ENCODE results near the gene PATJ.
A peak's percentile ranks its signal among the peaks of the same experiment; 100 is the strongest.

The PATJ gene

DNA sequence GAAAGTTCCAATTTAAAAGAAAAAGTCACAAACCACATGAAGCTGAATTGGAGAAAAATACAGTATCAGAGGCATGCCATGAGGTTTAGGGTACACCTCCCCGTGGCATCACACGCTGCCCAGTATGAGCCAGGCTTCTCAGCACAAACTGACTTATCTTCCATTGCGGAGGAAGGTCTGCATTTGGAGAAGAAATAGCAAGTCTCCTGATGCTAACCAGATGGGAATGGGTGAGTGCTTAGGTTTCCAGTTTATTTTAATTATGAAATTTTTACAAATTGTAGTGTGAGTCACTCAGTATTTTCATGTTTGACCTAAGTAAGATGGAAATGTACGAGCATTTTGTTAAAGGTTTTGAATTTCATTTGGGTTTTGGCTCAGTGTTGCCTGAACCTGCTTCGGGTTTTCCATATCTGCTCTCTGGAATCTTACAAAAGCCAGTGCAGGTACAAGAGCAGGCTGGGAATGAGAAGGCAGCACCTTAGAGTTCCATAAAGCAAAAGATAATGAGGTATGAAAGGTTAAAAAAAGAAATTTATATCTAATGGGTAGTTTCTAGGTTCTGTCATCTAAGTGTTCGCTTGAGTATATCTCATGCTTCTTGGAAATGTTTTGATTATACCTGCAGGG is 213.9 kb downstream of the PATJ start:
- no peak for TF ChIP-seq ARNTL (CRISPR knock-in tag; IDR thresholded peaks at IDR 0.05; ENCODE audit: borderline replicate concordance, low read depth)
- TF ChIP-seq ISL1 (CRISPR knock-in tag; IDR thresholded peaks at IDR 0.05) = peak; percentile 39
- ATAC-seq = no peak

DNA sequence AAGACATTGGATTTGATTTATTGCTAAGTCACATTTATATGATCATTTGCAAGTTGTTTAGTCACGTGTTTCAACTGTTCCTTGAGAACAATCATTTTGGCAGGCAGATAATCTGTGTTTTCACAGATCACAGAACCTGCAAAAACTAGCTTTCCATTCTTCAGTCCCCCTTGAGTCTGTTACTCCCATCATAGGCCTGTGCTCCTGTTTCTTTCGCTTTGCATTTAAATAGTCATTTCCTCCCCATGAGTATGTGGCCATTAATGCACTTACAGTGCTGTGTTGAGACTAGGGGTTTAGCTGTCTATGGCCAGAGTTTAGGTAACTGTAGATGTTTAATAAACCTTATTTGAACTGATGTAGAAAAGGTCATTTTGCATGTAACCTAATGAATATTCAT is 214.5 kb downstream of the PATJ start:
- no peak for ATAC-seq
- TF ChIP-seq GLIS3 (CRISPR knock-in tag; IDR thresholded peaks at IDR 0.05) (no peak), TOX (CRISPR knock-in tag; IDR thresholded peaks at IDR 0.05; ENCODE audit: borderline replicate concordance) (no peak), ZFP30 (CRISPR knock-in tag; IDR thresholded peaks at IDR 0.05) (no peak), CSDC2 (CRISPR knock-in tag; IDR thresholded peaks at IDR 0.05) (no peak), ESRRG (CRISPR knock-in tag; IDR thresholded peaks at IDR 0.05) (no peak), TCF4 (CRISPR knock-in tag; IDR thresholded peaks at IDR 0.05; ENCODE audit: borderline replicate concordance) (no peak), ZNF8 (CRISPR knock-in tag; IDR thresholded peaks at IDR 0.05) (no peak), ZFP3 (CRISPR knock-in tag; IDR thresholded peaks at IDR 0.05) (no peak), ARNTL (CRISPR knock-in tag; IDR thresholded peaks at IDR 0.05; ENCODE audit: borderline replicate concordance, low read depth) (no peak), ZNF565 (CRISPR knock-in tag; conservative IDR thresholded peaks at IDR 0.05; ENCODE audit: low read depth) (no peak), ISL1 (CRISPR knock-in tag; IDR thresholded peaks at IDR 0.05) (no peak), RARB (CRISPR knock-in tag; IDR thresholded peaks at IDR 0.05) (no peak), ZNF70 (CRISPR knock-in tag; IDR thresholded peaks at IDR 0.05) (no peak), SNAI2 (CRISPR knock-in tag; IDR thresholded peaks at IDR 0.05) (no peak), ZC3H10 (CRISPR knock-in tag; IDR thresholded peaks at IDR 0.05) (no peak)
- TF ChIP-seq, protein P1, sequence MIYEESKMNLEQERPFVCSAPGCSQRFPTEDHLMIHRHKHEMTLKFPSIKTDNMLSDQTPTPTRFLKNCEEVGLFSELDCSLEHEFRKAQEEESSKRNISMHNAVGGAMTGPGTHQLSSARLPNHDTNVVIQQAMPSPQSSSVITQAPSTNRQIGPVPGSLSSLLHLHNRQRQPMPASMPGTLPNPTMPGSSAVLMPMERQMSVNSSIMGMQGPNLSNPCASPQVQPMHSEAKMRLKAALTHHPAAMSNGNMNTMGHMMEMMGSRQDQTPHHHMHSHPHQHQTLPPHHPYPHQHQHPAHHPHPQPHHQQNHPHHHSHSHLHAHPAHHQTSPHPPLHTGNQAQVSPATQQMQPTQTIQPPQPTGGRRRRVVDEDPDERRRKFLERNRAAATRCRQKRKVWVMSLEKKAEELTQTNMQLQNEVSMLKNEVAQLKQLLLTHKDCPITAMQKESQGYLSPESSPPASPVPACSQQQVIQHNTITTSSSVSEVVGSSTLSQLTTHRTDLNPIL (CRISPR knock-in tag; IDR thresholded peaks at IDR 0.05; ENCODE audit: low read depth) = no peak
- TF ChIP-seq, protein P2, sequence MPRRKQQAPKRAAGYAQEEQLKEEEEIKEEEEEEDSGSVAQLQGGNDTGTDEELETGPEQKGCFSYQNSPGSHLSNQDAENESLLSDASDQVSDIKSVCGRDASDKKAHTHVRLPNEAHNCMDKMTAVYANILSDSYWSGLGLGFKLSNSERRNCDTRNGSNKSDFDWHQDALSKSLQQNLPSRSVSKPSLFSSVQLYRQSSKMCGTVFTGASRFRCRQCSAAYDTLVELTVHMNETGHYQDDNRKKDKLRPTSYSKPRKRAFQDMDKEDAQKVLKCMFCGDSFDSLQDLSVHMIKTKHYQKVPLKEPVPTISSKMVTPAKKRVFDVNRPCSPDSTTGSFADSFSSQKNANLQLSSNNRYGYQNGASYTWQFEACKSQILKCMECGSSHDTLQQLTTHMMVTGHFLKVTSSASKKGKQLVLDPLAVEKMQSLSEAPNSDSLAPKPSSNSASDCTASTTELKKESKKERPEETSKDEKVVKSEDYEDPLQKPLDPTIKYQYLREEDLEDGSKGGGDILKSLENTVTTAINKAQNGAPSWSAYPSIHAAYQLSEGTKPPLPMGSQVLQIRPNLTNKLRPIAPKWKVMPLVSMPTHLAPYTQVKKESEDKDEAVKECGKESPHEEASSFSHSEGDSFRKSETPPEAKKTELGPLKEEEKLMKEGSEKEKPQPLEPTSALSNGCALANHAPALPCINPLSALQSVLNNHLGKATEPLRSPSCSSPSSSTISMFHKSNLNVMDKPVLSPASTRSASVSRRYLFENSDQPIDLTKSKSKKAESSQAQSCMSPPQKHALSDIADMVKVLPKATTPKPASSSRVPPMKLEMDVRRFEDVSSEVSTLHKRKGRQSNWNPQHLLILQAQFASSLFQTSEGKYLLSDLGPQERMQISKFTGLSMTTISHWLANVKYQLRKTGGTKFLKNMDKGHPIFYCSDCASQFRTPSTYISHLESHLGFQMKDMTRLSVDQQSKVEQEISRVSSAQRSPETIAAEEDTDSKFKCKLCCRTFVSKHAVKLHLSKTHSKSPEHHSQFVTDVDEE (CRISPR knock-in tag; IDR thresholded peaks at IDR 0.05) = no peak
- TF ChIP-seq, protein P3, sequence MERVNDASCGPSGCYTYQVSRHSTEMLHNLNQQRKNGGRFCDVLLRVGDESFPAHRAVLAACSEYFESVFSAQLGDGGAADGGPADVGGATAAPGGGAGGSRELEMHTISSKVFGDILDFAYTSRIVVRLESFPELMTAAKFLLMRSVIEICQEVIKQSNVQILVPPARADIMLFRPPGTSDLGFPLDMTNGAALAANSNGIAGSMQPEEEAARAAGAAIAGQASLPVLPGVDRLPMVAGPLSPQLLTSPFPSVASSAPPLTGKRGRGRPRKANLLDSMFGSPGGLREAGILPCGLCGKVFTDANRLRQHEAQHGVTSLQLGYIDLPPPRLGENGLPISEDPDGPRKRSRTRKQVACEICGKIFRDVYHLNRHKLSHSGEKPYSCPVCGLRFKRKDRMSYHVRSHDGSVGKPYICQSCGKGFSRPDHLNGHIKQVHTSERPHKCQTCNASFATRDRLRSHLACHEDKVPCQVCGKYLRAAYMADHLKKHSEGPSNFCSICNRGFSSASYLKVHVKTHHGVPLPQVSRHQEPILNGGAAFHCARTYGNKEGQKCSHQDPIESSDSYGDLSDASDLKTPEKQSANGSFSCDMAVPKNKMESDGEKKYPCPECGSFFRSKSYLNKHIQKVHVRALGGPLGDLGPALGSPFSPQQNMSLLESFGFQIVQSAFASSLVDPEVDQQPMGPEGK (CRISPR knock-in tag; IDR thresholded peaks at IDR 0.05; ENCODE audit: borderline replicate concordance) = no peak

DNA sequence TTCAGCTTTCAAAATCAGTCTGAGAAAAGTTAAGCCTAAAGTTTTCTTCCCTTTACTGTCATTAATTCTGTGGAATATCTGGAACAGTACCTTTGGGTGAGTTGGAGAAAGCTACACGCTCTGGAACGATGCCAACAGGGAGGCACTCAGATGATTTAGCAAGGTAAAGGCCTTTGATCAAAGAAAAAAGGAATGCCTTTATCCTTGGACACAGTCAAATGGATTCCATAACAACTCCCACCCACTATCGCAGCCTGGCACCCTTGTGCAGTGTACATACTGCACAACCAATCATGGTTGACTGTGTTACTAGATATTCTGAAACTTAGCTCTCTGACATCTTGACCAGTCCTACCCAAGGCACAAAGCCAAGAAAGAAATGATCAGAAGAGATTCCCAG is 218.7 kb downstream of the PATJ start:
- ATAC-seq = no peak
- TF ChIP-seq, protein P4, sequence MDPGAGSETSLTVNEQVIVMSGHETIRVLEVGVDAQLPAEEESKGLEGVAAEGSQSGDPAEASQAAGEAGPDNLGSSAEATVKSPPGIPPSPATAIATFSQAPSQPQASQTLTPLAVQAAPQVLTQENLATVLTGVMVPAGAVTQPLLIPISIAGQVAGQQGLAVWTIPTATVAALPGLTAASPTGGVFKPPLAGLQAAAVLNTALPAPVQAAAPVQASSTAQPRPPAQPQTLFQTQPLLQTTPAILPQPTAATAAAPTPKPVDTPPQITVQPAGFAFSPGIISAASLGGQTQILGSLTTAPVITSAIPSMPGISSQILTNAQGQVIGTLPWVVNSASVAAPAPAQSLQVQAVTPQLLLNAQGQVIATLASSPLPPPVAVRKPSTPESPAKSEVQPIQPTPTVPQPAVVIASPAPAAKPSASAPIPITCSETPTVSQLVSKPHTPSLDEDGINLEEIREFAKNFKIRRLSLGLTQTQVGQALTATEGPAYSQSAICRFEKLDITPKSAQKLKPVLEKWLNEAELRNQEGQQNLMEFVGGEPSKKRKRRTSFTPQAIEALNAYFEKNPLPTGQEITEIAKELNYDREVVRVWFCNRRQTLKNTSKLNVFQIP (CRISPR knock-in tag; IDR thresholded peaks at IDR 0.05; ENCODE audit: borderline replicate concordance, low read depth) = no peak
- TF ChIP-seq TOX (CRISPR knock-in tag; IDR thresholded peaks at IDR 0.05; ENCODE audit: borderline replicate concordance) (no peak), ESRRG (CRISPR knock-in tag; IDR thresholded peaks at IDR 0.05) (no peak), RARB (CRISPR knock-in tag; IDR thresholded peaks at IDR 0.05) (no peak), ZNF565 (CRISPR knock-in tag; conservative IDR thresholded peaks at IDR 0.05; ENCODE audit: low read depth) (no peak), ZC3H10 (CRISPR knock-in tag; IDR thresholded peaks at IDR 0.05) (no peak), BACH2 (CRISPR knock-in tag; IDR thresholded peaks at IDR 0.05; ENCODE audit: borderline replicate concordance) (no peak)

DNA sequence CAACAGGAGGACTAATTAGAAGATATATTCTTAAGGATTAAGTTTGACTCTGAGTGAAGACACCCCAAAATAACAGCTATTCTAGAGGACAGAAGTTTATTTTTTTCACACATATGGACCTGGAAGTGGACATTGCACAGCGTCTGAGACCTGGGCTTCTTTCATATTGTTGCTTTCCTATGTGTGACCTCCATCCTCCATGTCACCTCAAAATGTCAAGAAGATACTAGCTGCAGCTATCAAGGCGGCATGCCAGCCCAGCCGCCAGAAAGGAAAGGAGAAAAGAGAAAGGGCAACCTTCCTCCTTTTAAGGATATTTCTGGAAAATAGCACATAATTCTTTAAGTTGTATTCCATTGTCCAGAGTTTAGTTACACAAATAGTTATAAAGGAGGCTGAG is 220.4 kb downstream of the PATJ start:
- ATAC-seq = no peak
- TF ChIP-seq ISL1 (CRISPR knock-in tag; IDR thresholded peaks at IDR 0.05) (no peak), ZFP3 (CRISPR knock-in tag; IDR thresholded peaks at IDR 0.05) (no peak), PPARA (CRISPR knock-in tag; IDR thresholded peaks at IDR 0.05; ENCODE audit: borderline replicate concordance) (no peak), ZNF8 (CRISPR knock-in tag; IDR thresholded peaks at IDR 0.05) (no peak), BACH2 (CRISPR knock-in tag; IDR thresholded peaks at IDR 0.05; ENCODE audit: borderline replicate concordance) (no peak), TOX (CRISPR knock-in tag; IDR thresholded peaks at IDR 0.05; ENCODE audit: borderline replicate concordance) (no peak), ESRRG (CRISPR knock-in tag; IDR thresholded peaks at IDR 0.05) (no peak), ZC3H10 (CRISPR knock-in tag; IDR thresholded peaks at IDR 0.05) (no peak)
- TF ChIP-seq, protein P2 (CRISPR knock-in tag; IDR thresholded peaks at IDR 0.05) = no peak
- TF ChIP-seq, protein P3 (CRISPR knock-in tag; IDR thresholded peaks at IDR 0.05; ENCODE audit: borderline replicate concordance) = no peak
